Measurements from ENCODE around the gene SNX22. TPM values are rescaled to one million over a fixed set of nuclear protein-coding genes. Genes with fewer than 3 reads are reported as not detected.

The SNX22 gene
- polyA plus RNA-seq, 1 donor (not counting 4 experiments of a cell fraction or from before 2014, with no cell fraction given) = 0.04 TPM

GRCh38 chr15:64141798-64142512, 9.6 kb upstream of the SNX22 start:
- H3K9me1 ChIP-seq (ENCODE audit: control insufficient read depth, extremely low read depth, insufficient read depth, low read length) = no peaks in the 10 kb centered on the region
- TF ChIP-seq EZH2 (IDR thresholded peaks at IDR 0.05; ENCODE audit: low read length) = no peak
- TF ChIP-seq CTCF (optimal IDR thresholded peaks at IDR 0.05 in 1 of 3, IDR thresholded peaks at IDR 0.05 in 1 of 3, conservative IDR thresholded peaks at IDR 0.05 in 1 of 3; ENCODE audit: extremely low read depth in 1 of 3, insufficient read depth in 2 of 3, low read length in 3 of 3) = no peak
- H3K27ac ChIP-seq (ENCODE audit: control insufficient read depth, insufficient read depth, low read length) = no peak overlapping the region
- no peaks in the 10 kb centered on the region for H3K4me1 ChIP-seq (ENCODE audit: control insufficient read depth, extremely low read depth, insufficient read depth, low read length)
- DNase-seq (ENCODE audit: low read depth, low spot score) (no peak), FAIRE-seq (no peak)
- H3K4me3 ChIP-seq (ENCODE audit: control insufficient read depth in 2 of 3, extremely low read depth in 1 of 3, insufficient read depth in 2 of 3, low read depth in 1 of 3, low read length in 3 of 3) = no peak overlapping the region
- H3K79me2 ChIP-seq (ENCODE audit: control insufficient read depth, insufficient read depth, low read length) = no peaks in the 10 kb centered on the region
- peaks cover 19% of the 10 kb centered on the region in 2 experiments for H3K36me3 ChIP-seq (ENCODE audit: control insufficient read depth in 2 of 2, extremely low read depth in 1 of 2, insufficient read depth in 2 of 2, low read length in 2 of 2)
- dilution Hi-C loops (cut with MboI; ENCODE audit: extremely low pct_ligation_motif_present, low sequenced_read_pairs) = no loop called here
- H3K9ac ChIP-seq (ENCODE audit: control insufficient read depth, extremely low read depth, insufficient read depth, low read length) = no peak overlapping the region
- no peak overlapping the region for H2AFZ ChIP-seq (ENCODE audit: control insufficient read depth, low read length)
- H3K9me3 ChIP-seq (ENCODE audit: control insufficient read depth, low read depth, low read length) = no peaks in the 10 kb centered on the region
- no peaks in the 10 kb centered on the region for H4K20me1 ChIP-seq (ENCODE audit: control insufficient read depth, extremely low read depth, insufficient read depth, low read length)
- H3K27me3 ChIP-seq (ENCODE audit: control insufficient read depth, extremely low read depth, insufficient read depth, low read length) = no peaks in the 10 kb centered on the region
- H3K4me2 ChIP-seq (ENCODE audit: control insufficient read depth, extremely low read depth, insufficient read depth, low read depth, low read length) = no peak overlapping the region

GRCh38 chr15:64143276-64143675, 8.3 kb upstream of the SNX22 start:
- Histone ChIP-seq H3K27ac (ENCODE audit: control insufficient read depth, insufficient read depth, low read length) (no peak overlapping the region), H4K20me1 (ENCODE audit: control insufficient read depth, extremely low read depth, insufficient read depth, low read length) (no peaks in the 10 kb centered on the region), H3K36me3 (ENCODE audit: control insufficient read depth in 2 of 2, extremely low read depth in 1 of 2, insufficient read depth in 2 of 2, low read length in 2 of 2) (peaks cover 12 to 14% of the 10 kb centered on the region in 2 experiments), H3K9me1 (ENCODE audit: control insufficient read depth, extremely low read depth, insufficient read depth, low read length) (no peaks in the 10 kb centered on the region), H3K27me3 (ENCODE audit: control insufficient read depth, extremely low read depth, insufficient read depth, low read length) (no peaks in the 10 kb centered on the region), H3K4me2 (ENCODE audit: control insufficient read depth, extremely low read depth, insufficient read depth, low read depth, low read length) (no peak overlapping the region), H3K4me3 (ENCODE audit: control insufficient read depth in 2 of 3, extremely low read depth in 1 of 3, insufficient read depth in 2 of 3, low read depth in 1 of 3, low read length in 3 of 3) (no peak overlapping the region), H3K79me2 (ENCODE audit: control insufficient read depth, insufficient read depth, low read length) (no peaks in the 10 kb centered on the region), H3K9me3 (ENCODE audit: control insufficient read depth, low read depth, low read length) (no peaks in the 10 kb centered on the region), H3K9ac (ENCODE audit: control insufficient read depth, extremely low read depth, insufficient read depth, low read length) (no peak overlapping the region), H3K4me1 (ENCODE audit: control insufficient read depth, extremely low read depth, insufficient read depth, low read length) (no peaks in the 10 kb centered on the region), H2AFZ (ENCODE audit: control insufficient read depth, low read length) (no peak overlapping the region)
- DNase-seq (ENCODE audit: low read depth, low spot score) (no peak), FAIRE-seq (no peak)
- dilution Hi-C loops (cut with MboI; ENCODE audit: extremely low pct_ligation_motif_present, low sequenced_read_pairs) = no loop called here
- TF ChIP-seq EZH2 (IDR thresholded peaks at IDR 0.05; ENCODE audit: low read length) (no peak), CTCF (optimal IDR thresholded peaks at IDR 0.05 in 1 of 3, IDR thresholded peaks at IDR 0.05 in 1 of 3, conservative IDR thresholded peaks at IDR 0.05 in 1 of 3; ENCODE audit: extremely low read depth in 1 of 3, insufficient read depth in 2 of 3, low read length in 3 of 3) (no peak)
